GM21360 (cell line): ENCODE results near the gene MROH2B.
"Not testable (repeated sequence)": the region's sequence is repeated elsewhere in the genome, so short reads cannot be mapped to it uniquely, and the experiment has no call there.

Experiments used
- ATAC-seq: cut with Tn5 transposase; IDR thresholded peaks from one replicate; pipeline ENCODE4 v1.9.1; 2021; ENCODE audit warnings: mild to moderate bottlenecking, moderate library complexity; ENCODE audit not compliant: unreplicated experiment

MROH2B gene

GRCh38 chr5:41032973-41033372 lies 38.2 kb downstream of the MROH2B start:
- no peak for ATAC-seq

DNA sequence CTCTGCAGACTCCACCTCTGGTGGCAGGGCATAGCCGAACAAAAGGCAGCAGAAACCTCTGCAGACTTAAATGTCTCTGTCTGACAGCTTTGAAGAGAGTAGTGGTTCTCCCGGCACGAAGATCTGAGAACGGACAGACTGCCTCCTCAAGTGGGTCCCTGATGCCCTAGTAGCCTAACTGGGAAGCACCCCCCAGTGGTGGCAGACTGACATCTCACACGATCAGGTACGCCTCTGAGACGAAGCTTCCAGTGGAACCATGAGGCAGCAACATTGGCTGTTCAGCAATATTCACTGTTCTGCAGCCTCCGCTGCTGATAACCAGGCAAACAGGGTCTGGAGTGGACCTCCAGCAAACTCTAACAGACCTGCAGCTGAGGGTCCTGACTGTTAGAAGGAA lies 48.5 kb downstream of the MROH2B start:
- not testable (repeated sequence) for ATAC-seq

DNA sequence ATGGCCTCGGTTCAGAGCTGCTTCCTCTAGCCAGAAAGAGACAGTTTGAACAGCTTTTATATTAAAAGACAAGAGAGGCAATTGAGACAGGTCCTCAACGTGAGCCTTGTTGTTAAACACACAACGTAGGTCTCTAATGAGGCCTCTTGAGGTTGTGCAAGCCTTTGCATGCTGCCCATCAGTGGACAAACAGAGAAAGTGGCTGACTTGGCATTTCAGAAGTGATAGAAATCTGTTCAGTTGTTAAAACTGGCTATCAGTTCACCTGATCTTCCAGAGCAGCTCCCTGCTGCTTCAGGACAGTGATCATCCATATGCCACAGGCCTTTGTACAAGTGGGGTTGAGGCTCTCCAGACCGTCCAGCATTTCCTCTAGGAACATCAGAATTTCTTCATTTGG lies 58.8 kb downstream of the MROH2B start:
- ATAC-seq, result no peak

DNA sequence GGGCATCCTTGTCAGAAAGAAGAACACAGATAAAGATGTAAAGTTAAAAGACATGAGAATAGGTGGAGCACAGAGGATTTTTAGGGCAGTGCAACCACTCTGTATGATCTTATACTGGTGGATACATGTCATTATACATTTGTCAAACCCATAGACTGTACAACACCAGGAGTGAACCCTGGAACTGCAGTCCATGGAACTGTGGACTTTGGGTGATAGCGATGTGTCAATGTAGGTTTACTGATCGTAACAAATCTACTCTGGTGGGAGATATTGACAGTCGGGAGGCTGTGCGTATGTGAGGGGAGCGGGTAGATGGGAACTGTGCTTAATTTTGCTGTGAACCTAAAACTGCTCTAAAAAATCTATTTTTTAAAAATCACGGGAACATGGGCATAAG lies 60.6 kb downstream of the MROH2B start:
- ATAC-seq, result no peak

- ATAC-seq, result no peak
Measured at GRCh38 chr5:41009232-41009631, 61.9 kb downstream of the MROH2B start.

- no peak for ATAC-seq
Measured at GRCh38 chr5:41004931-41005330, 66.2 kb downstream of the MROH2B start.

- ATAC-seq, result no peak
Measured at GRCh38 chr5:41003670-41004376, 67.3 kb downstream of the MROH2B start.

DNA sequence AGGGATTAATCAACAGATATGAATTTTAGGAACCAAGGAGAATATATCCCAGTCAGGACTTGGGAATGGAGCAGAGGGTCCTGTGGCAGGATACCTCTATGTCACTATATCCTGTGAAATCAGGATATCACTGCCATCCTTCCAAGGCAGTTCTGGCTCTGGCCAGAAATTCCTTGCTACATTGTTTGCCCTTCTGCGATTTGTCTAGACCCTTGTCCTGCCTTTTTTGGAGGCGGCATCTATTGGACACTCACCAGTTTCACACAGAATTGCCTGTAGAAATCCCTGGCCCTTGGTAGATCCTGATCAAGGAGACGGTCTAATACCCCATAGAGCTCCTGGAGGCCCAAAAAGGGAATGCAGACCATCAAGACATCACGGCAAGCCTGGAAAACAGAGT lies 71.2 kb downstream of the MROH2B start:
- no peak for ATAC-seq

DNA sequence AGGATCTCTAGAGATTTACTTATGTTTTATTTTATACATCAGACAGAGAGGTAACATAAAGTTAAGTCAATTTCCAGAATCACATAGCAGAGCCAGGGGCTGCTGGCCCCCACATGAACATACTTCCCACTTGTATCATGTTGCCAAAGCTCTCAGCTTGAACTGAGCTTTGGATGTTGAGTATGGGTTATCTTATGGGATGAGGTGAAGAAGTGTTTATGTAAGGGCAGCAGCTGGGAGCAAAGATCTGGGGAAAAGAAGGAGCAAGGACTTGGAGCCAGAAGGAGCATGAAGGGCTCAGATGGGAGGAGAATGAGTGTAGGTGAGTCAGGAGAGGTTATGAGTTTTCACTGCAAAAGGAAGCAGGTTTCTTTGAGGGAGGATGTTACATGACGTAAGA lies 72.0 kb downstream of the MROH2B start:
- no peak for ATAC-seq

DNA sequence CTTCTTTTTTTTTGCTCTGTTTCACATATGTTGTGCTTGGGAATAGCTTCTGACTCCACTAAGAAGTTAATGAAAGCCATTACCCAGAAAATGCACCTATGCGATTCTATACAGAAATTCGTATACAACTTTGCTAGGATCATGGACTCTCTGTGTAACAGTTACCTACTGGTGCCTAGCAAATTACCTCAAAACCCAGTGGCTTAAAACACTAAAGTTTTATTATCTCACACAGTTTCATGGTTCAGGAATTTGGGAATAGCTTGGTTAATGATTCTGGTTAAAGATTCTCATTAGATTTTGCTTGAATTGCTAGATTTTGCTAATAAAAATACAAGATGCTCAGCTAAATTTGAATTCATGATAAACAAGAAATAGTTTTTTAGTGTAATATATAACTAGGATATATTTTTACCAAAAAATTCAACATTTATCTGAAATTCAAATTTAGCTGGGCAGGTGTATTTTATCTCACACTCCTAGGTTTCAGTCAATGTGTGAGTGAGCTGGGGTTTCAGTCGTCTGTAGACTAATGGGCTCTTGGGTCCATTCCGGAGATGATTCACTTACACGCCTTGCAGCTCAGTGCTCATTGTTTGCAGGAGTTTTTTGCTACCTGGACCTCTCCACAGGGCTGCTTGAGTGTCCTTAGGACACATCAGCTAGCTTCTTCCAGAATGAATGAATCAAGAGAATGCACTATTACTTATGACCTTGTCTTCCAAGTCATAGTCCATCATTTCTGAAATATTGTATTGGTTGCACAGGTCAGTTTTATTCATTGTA lies 75.1 kb downstream of the MROH2B start:
- no peak for ATAC-seq

GRCh38 chr5:40991981-40992559 lies 79.1 kb downstream of the MROH2B start:
- ATAC-seq, result no peak

GRCh38 chr5:40991168-40991980 lies 79.8 kb downstream of the MROH2B start:
- no peak for ATAC-seq

GRCh38 chr5:40988746-40989510 lies 82.2 kb downstream of the MROH2B start:
- ATAC-seq, result no peak

- no peak for ATAC-seq
Measured at GRCh38 chr5:40987349-40987748, 83.8 kb downstream of the MROH2B start.

DNA sequence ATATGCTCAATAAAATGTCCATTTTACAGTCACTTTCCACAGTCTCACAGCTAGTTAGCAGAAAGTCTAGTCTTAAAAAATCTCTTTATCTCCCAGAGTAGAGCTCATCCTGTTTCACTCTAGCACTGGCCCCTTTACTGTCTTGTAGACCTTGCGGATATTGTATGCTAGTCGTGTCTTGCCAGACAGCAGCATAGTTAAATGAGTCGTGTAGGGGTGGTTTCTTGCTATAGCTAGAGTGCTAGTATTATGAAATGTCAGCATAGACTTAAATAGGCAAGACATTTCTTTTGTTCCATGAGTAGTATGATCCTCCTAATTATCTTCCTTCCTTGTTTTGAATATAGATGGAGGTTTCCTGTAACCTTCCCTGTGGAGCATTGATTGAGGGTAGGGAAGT lies 84.5 kb downstream of the MROH2B start:
- no peak for ATAC-seq

DNA sequence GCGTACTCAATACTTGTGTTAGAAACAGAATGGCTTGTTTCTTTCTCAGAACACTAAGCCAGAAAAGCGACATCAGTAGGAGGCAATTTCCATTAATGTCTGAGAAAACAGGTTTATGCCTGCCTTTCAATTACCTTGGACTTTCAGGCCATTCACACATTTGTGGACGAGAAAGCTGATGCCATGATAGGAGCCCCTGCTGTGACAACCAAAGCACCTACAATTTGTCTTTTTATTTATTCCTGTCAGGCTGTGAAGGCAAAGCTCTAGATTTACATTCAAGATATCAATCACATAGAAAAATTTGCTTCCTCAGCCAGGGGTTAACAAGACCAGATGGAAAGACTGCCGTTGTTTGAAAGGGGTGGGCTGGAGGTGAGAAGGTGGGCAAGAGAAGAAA lies 85.6 kb downstream of the MROH2B start:
- ATAC-seq, result no peak

DNA sequence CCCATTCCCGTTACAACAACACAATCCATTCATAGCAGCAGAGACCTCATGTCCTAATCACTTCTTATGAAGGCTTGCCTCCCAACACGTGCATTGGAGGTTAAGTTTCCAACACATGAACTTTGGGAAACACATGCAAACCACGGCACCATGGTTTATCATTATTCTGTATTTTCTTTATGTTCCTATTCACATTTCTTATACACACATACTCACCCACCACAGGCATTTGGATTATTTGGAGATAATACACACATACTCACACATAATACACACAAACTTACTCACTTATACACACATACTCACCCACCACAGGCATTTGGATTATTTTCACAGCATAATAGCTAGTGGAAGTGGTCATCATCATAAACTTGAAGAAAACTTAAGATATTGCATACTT lies 86.3 kb downstream of the MROH2B start:
- no peak for ATAC-seq

DNA sequence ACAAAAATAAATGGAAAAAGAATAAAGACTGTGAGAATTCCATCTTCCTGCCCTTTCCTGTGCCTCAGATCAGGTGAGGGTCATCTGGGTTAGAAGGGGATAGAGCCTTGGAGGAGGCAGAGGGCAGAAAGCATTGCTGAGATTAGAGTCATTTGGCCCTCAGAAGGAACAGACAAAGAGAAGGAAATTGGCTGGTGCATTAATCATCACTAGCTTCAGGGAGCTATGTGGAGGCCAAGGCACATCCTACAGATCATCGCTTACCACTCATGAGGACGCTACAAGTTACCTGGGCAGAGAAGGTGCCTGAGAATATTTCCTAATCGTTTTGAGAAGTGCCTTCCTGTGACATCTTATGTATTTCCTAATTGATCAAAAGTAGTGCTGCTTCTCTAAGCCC lies 87.4 kb downstream of the MROH2B start:
- ATAC-seq, result no peak

GRCh38 chr5:40981420-40981819 lies 89.7 kb downstream of the MROH2B start:
- no peak for ATAC-seq

DNA sequence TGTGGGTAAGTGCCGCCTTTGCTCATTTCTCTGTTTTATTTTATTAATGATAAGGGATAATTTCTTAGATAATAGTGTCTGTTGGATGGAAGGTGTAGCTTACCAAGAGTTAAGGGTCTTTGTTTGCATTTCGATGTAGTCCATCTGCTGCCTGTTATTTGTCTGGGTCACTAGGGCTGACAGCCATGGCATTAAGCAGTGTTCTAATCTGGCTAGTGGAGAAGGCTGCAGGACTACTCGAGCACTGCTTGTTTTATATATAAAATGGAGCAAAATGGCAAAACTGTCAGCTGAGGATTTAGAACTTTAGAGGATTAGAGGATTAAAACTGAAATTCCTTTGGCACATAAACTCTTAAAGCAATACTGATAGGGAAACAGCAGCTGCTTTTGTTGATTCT lies 94.3 kb downstream of the MROH2B start:
- ATAC-seq, result no peak

GRCh38 chr5:40976041-40976440 lies 95.1 kb downstream of the MROH2B start:
- no peak for ATAC-seq
